GM19025 (cell line): ENCODE results near the gene LUZP2.

Experiments used
- ATAC-seq: cut with Tn5 transposase; IDR thresholded peaks from one replicate; pipeline ENCODE4 v1.9.1; 2021; ENCODE audit warnings: mild to moderate bottlenecking, low read depth, moderate library complexity; ENCODE audit not compliant: unreplicated experiment

LUZP2 gene

GRCh38 chr11:25052844-25053243 lies 556.0 kb downstream of the LUZP2 start:
- no peak for ATAC-seq

- ATAC-seq: no peak
These were observed 561.0 kb downstream of the LUZP2 start for GRCh38 chr11:25057861-25058260.

GRCh38 chr11:25065746-25066145 lies 568.9 kb downstream of the LUZP2 start:
- ATAC-seq: no peak

GRCh38 chr11:25066706-25067105 lies 569.9 kb downstream of the LUZP2 start:
- no peak for ATAC-seq

- no peak for ATAC-seq
These were observed 571.6 kb downstream of the LUZP2 start for GRCh38 chr11:25068451-25068850.

GRCh38 chr11:25094085-25094802 lies 597.4 kb downstream of the LUZP2 start:
- no peak for ATAC-seq

GRCh38 chr11:25119416-25119815 lies 622.6 kb downstream of the LUZP2 start:
- ATAC-seq: no peak
